Loucy (cell line): Measurements from ENCODE around the gene OSBPL8.

Experiments used
- H2AFZ ChIP-seq: fragments of 200-600 bp; sonication (generic); 2 replicates; pipeline ENCODE4 v1.6.0; 2016; ENCODE audit warnings: antibody characterized with exemption, mild to moderate bottlenecking, low read length, moderate library complexity
- H3F3A ChIP-seq: fragments of 200-600 bp; 2 replicates; pipeline ENCODE4 v1.6.0; 2016; ENCODE audit warnings: antibody characterized with exemption, low read depth, mild to moderate bottlenecking
- H3K27me3 ChIP-seq: fragments of 200-600 bp; sonication (generic); 2 replicates; pipeline ENCODE4 v1.6.1; 2014; ENCODE audit warnings: low read length, mild to moderate bottlenecking; ENCODE audit not compliant: insufficient read depth, poor library complexity, severe bottlenecking
- H3K36me3 ChIP-seq: fragments of 200-600 bp; sonication (generic); 2 replicates; pipeline ENCODE4 v1.6.1; 2016; ENCODE audit warnings: low read length; ENCODE audit not compliant: insufficient read depth
- H3K4me1 ChIP-seq: fragments of 200-600 bp; sonication (generic); 2 replicates; pipeline ENCODE4 v1.5.1; 2014; ENCODE audit warnings: low read length, mild to moderate bottlenecking; ENCODE audit not compliant: insufficient read depth, poor library complexity, severe bottlenecking
- H3K4me2 ChIP-seq: fragments of 200-600 bp; sonication (generic); 2 replicates; pipeline ENCODE4 v1.6.0; 2014; ENCODE audit warnings: antibody characterized with exemption, low read length, low read depth, mild to moderate bottlenecking; ENCODE audit not compliant: poor library complexity, severe bottlenecking
- H3K4me3 ChIP-seq: fragments of 200-600 bp; sonication (generic); 2 replicates; pipeline ENCODE4 v1.5.1; 2014; ENCODE audit warnings: low read length, mild to moderate bottlenecking, mixed read lengths; ENCODE audit not compliant: poor library complexity, severe bottlenecking
- H3K79me2 ChIP-seq: fragments of 200-600 bp; sonication (generic); 2 replicates; pipeline ENCODE4 v1.6.1; 2014; ENCODE audit warnings: low read length; ENCODE audit not compliant: insufficient read depth
- H3K9ac ChIP-seq: fragments of 200-600 bp; sonication (generic); 2 replicates; pipeline ENCODE4 v1.6.0; 2014; ENCODE audit warnings: mild to moderate bottlenecking, low read depth, low read length, moderate library complexity; ENCODE audit not compliant: poor library complexity, severe bottlenecking
- H3K9me2 ChIP-seq: fragments of 200-600 bp; sonication (generic); replicated peaks from 2 replicates; pipeline ENCODE4 v1.6.1; 2016; ENCODE audit warnings: low read depth, low read length, mixed read lengths
- H3K9me3 ChIP-seq: fragments of 200-600 bp; sonication (generic); 2 replicates; pipeline ENCODE4 v1.6.1; 2014; ENCODE audit warnings: mild to moderate bottlenecking, antibody characterized with exemption, low read length, low read depth; ENCODE audit not compliant: insufficient read depth
- H4K20me1 ChIP-seq: fragments of 200-600 bp; sonication (generic); 2 replicates; pipeline ENCODE4 v1.6.0; 2014; ENCODE audit warnings: antibody characterized with exemption, low read length, mild to moderate bottlenecking; ENCODE audit not compliant: insufficient read depth, poor library complexity, severe bottlenecking
- EZH2phosphoT487 ChIP-seq: fragments of 200-600 bp; IDR thresholded peaks from 2 replicates; pipeline ENCODE4 v1.6.1; 2018; ENCODE audit warnings: antibody characterized with exemption, mild to moderate bottlenecking, moderate library complexity, borderline replicate concordance
- TF ChIP-seq, protein P1 (sequence below): fragments of 200-600 bp; sonication (generic); conservative IDR thresholded peaks from 2 replicates; pipeline ENCODE4 v1.5.1; 2014; ENCODE audit warnings: mild to moderate bottlenecking, antibody characterized with exemption, low read length

The OSBPL8 gene

GRCh38 chr12:76455582-76456345, 103.8 kb downstream of the OSBPL8 start:
- no peak overlapping the region for H3K4me2 ChIP-seq
- peaks cover 2% of the 10 kb centered on the region; the same call in 1 of the 2 replicates for H3K36me3 ChIP-seq
- 0 out of 2 replicates have a peak, but pooled peaks cover under 1% of the 10 kb centered on the region for H3K79me2 ChIP-seq
- H3K4me1 ChIP-seq = no peaks in the 10 kb centered on the region
- H3K9ac ChIP-seq = no peak overlapping the region
- H3K27me3 ChIP-seq = no peaks in the 10 kb centered on the region
- no peak overlapping the region for H2AFZ ChIP-seq
- H3K9me2 ChIP-seq = no peaks in the 10 kb centered on the region
- no peaks in the 10 kb centered on the region for H3K9me3 ChIP-seq
- H3K4me3 ChIP-seq = no peak overlapping the region
- H3F3A ChIP-seq = no peaks in the 10 kb centered on the region
- TF ChIP-seq EZH2phosphoT487 = no peak
- TF ChIP-seq, protein P1, sequence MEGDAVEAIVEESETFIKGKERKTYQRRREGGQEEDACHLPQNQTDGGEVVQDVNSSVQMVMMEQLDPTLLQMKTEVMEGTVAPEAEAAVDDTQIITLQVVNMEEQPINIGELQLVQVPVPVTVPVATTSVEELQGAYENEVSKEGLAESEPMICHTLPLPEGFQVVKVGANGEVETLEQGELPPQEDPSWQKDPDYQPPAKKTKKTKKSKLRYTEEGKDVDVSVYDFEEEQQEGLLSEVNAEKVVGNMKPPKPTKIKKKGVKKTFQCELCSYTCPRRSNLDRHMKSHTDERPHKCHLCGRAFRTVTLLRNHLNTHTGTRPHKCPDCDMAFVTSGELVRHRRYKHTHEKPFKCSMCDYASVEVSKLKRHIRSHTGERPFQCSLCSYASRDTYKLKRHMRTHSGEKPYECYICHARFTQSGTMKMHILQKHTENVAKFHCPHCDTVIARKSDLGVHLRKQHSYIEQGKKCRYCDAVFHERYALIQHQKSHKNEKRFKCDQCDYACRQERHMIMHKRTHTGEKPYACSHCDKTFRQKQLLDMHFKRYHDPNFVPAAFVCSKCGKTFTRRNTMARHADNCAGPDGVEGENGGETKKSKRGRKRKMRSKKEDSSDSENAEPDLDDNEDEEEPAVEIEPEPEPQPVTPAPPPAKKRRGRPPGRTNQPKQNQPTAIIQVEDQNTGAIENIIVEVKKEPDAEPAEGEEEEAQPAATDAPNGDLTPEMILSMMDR = peak; percentile 74
- peaks cover 10% of the 10 kb centered on the region for H4K20me1 ChIP-seq

- Histone ChIP-seq H3K79me2 (0 out of 2 replicates have a peak, but pooled peaks cover 4% of the 10 kb centered on the region), H3K9me2 (no peaks in the 10 kb centered on the region)
- TF ChIP-seq, protein P1 = no peak
- no peak for TF ChIP-seq EZH2phosphoT487
Measured at GRCh38 chr12:76451528-76451927, 108.0 kb downstream of the OSBPL8 start.

GRCh38 chr12:76450690-76451089, 108.9 kb downstream of the OSBPL8 start:
- Histone ChIP-seq H4K20me1 (peaks cover 5% of the 10 kb centered on the region), H3K36me3 (peaks cover 24% of the 10 kb centered on the region; the same call in 1 of the 2 replicates), H3K4me3 (no peak overlapping the region), H3K9ac (no peak overlapping the region), H3K4me1 (no peaks in the 10 kb centered on the region), H3K9me2 (no peaks in the 10 kb centered on the region), H3K27me3 (no peaks in the 10 kb centered on the region), H3F3A (no peaks in the 10 kb centered on the region), H2AFZ (no peak overlapping the region), H3K4me2 (no peak overlapping the region), H3K79me2 (peaks cover 4% of the 10 kb centered on the region; the same call in 1 of the 2 replicates), H3K9me3 (no peaks in the 10 kb centered on the region)
- TF ChIP-seq EZH2phosphoT487 = no peak
- TF ChIP-seq, protein P1 = no peak

More at GRCh38 chr12:76451528-76451927, 108.0 kb downstream of the OSBPL8 start:
- Histone ChIP-seq H3K9me3 (no peaks in the 10 kb centered on the region), H2AFZ (no peak overlapping the region), H3K4me2 (no peak overlapping the region), H3K36me3 (peaks cover 24% of the 10 kb centered on the region; the same call in 1 of the 2 replicates), H4K20me1 (peaks cover 10% of the 10 kb centered on the region), H3K27me3 (no peaks in the 10 kb centered on the region), H3F3A (no peaks in the 10 kb centered on the region), H3K4me3 (no peak overlapping the region), H3K9ac (no peak overlapping the region), H3K4me1 (no peaks in the 10 kb centered on the region)
